ENCODE data around the gene DDX50. TPM values are rescaled to one million over a fixed set of nuclear protein-coding genes. Genes with fewer than 3 reads are reported as not detected.

DDX50 gene
- total and polyA plus RNA-seq, 11 donors: 7.4 to 26.9 (median 20.1) TPM

- DNase-seq (no peak), ATAC-seq (no peak)
- 49 to 62% (median 53%) methylated on average over 3 of the region's 3 CpGs for WGBS, 4 donors
- intact Hi-C loops (cut with DNase I): no loop called here
- Histone ChIP-seq H3K9me3 (peaks cover 0 to 4% (median 0%) of the 10 kb centered on the region in 12 donors), H3K4me1 (peaks cover 0 to 12% (median 4%) of the 10 kb centered on the region in 12 donors), H3K4me3 (no peak overlapping the region), H3K36me3 (no peaks in the 10 kb centered on the region), H3K27ac (peak overlapping the region in 6 of 12 donors; percentile 7 to 62 (median 42)), H3K27me3 (no peaks in the 10 kb centered on the region)
- TF ChIP-seq POLR2A (IDR thresholded peaks at IDR 0.05): no peak
- TF ChIP-seq CTCF (IDR thresholded peaks at IDR 0.05): no peak
Observed at GRCh38 chr10:68870545-68871104, 30.5 kb upstream of the DDX50 start.

- no peak for DNase-seq
- Histone ChIP-seq H3K27me3 (no peaks in the 10 kb centered on the region), H3K36me3 (no peaks in the 10 kb centered on the region), H3K9me3 (peaks cover 0 to 4% (median 0%) of the 10 kb centered on the region in 12 donors), H3K4me1 (peaks cover 0 to 12% (median 4%) of the 10 kb centered on the region in 12 donors), H3K27ac (peak overlapping the region in 6 of 12 donors; percentile 7 to 62 (median 42)), H3K4me3 (no peak overlapping the region)
- TF ChIP-seq CTCF (IDR thresholded peaks at IDR 0.05): no peak
- TF ChIP-seq POLR2A (IDR thresholded peaks at IDR 0.05): no peak
- 45 to 54% (median 53%) methylated on average over 6 of the region's 6 CpGs for WGBS, 4 donors
- peak in 3 of 4 donors; percentile 27 to 70 (median 34) for ATAC-seq
- intact Hi-C loops (cut with DNase I): no loop called here
Observed at GRCh38 chr10:68871105-68871711, 29.9 kb upstream of the DDX50 start.

GRCh38 chr10:68871731-68872342, 29.3 kb upstream of the DDX50 start:
- WGBS, 4 donors: 41 to 54% (median 48%) methylated on average over 5 of the region's 5 CpGs
- intact Hi-C loops (cut with DNase I): no loop called here
- H3K27me3 ChIP-seq: no peaks in the 10 kb centered on the region
- H3K4me3 ChIP-seq: no peak overlapping the region
- H3K36me3 ChIP-seq: no peaks in the 10 kb centered on the region
- no peak for DNase-seq
- H3K4me1 ChIP-seq: peaks cover 0 to 12% (median 4%) of the 10 kb centered on the region in 12 donors
- H3K27ac ChIP-seq: peak overlapping the region in 3 of 12 donors; percentile 7 to 62 (median 42)
- peak in 3 of 4 donors; percentile 36 to 60 (median 49) for ATAC-seq
- peaks cover 0 to 4% (median 0%) of the 10 kb centered on the region in 12 donors for H3K9me3 ChIP-seq
- TF ChIP-seq POLR2A (IDR thresholded peaks at IDR 0.05): no peak
- TF ChIP-seq CTCF (IDR thresholded peaks at IDR 0.05): no peak

Measured in heart left ventricle (tissue), 16 donors.